ENCODE results near the gene RBP4.

Gene RBP4

DNA sequence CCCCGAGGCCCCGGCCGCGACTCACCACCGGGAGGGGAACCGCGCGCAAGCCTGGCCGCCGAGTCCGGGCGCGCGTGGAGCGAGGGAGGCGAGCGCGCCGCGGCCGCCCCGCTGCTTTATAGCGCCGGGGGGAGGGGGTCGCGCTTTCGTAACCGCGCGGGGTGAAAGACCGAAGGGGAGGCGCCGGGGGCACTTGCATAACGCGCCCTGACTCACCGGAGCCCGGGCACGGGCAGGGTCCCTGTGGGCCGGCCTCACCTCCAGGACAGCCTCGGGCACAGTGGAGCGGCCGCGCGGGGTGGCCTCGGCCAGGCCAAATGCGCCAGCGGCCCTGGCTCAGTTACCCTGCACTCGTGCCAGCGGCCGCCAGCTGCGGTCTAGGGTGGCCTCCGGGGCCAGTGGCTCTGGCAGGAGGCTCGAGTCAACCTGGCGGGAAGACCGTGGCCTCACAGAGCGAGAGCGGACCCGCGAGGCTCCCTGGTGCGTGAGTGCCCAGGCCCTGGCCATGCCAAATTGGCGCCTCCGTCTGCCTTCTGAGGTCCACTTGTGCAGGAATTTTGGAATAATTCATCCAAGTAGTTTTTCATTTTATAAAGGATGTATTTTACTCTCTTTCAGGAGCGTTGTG, at the start of gene RBP4:
Gene RBP4 (minus strand): TSS at position 90 of the 628 bp plus-strand sequence. CDS start 207 bp downstream, outside the sequence.
- no peak for TF ChIP-seq ZNF274 (IDR thresholded peaks at IDR 0.05; ENCODE audit: low read depth, low read length)
- no peak within 1 kb of the TSS for H3K4me3 ChIP-seq (ENCODE audit: low read length)

DNA sequence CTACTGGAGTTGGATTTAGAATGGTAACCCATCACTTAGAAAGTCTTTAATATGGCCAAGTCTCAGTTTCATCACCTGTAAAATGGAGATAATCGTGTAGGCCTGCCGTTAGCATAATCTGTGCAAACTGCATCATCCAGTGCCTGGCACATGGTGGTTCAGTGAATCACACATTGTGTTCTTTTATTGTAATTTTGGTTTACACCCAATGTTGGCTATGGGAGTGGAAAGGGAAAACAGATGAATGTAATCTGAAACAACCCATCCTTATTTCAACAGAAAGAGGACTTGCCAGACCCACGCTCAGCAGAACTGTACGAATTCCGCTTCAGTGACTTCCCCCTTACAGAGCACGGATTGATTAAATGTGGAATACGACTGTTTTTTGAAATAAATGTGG, 38.8 kb upstream of the RBP4 start:
- no peak overlapping the region for H3K4me3 ChIP-seq (ENCODE audit: low read length)
- no peak for TF ChIP-seq ZNF274 (IDR thresholded peaks at IDR 0.05; ENCODE audit: low read depth, low read length)

- H3K4me3 ChIP-seq (ENCODE audit: low read length) = no peak overlapping the region
- no peak for TF ChIP-seq ZNF274 (IDR thresholded peaks at IDR 0.05; ENCODE audit: low read depth, low read length)
These were observed 29.9 kb upstream of the RBP4 start for GRCh38 chr10:93630625-93631557.

- H3K4me3 ChIP-seq (ENCODE audit: low read length) = no peak overlapping the region
- no peak for TF ChIP-seq ZNF274 (IDR thresholded peaks at IDR 0.05; ENCODE audit: low read depth, low read length)
These were observed 28.7 kb upstream of the RBP4 start for GRCh38 chr10:93629647-93630305.

- no peak for TF ChIP-seq ZNF274 (IDR thresholded peaks at IDR 0.05; ENCODE audit: low read depth, low read length)
- no peak overlapping the region for H3K4me3 ChIP-seq (ENCODE audit: low read length)
These were observed 27.8 kb upstream of the RBP4 start for GRCh38 chr10:93628858-93629257.

- no peak overlapping the region for H3K4me3 ChIP-seq (ENCODE audit: low read length)
These were observed 21.9 kb upstream of the RBP4 start for GRCh38 chr10:93622942-93623341.

DNA sequence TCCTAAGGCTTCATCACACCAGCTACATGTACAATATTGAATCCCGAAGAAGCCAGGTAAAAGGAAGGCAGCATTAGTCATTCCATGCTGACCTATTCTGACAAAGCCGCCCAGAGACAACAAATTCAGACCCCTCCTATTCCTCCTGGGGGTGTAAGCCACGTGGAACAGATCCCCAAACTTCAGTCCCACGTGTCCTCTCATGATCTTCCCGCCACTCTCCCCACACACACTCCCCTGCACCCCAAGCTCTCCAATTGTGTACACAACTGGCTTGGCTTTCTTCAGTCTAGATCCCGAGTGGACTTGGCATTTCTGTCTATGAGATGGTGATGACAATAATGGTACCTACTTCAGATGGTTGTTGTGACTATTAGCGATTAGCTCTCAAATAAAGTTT, 19.9 kb upstream of the RBP4 start:
- no peak overlapping the region for H3K4me3 ChIP-seq (ENCODE audit: low read length)
- TF ChIP-seq ZNF274 (IDR thresholded peaks at IDR 0.05; ENCODE audit: low read depth, low read length) = no peak

More at GRCh38 chr10:93622942-93623341, 21.9 kb upstream of the RBP4 start:
- TF ChIP-seq ZNF274 (IDR thresholded peaks at IDR 0.05; ENCODE audit: low read depth, low read length) = no peak

DNA sequence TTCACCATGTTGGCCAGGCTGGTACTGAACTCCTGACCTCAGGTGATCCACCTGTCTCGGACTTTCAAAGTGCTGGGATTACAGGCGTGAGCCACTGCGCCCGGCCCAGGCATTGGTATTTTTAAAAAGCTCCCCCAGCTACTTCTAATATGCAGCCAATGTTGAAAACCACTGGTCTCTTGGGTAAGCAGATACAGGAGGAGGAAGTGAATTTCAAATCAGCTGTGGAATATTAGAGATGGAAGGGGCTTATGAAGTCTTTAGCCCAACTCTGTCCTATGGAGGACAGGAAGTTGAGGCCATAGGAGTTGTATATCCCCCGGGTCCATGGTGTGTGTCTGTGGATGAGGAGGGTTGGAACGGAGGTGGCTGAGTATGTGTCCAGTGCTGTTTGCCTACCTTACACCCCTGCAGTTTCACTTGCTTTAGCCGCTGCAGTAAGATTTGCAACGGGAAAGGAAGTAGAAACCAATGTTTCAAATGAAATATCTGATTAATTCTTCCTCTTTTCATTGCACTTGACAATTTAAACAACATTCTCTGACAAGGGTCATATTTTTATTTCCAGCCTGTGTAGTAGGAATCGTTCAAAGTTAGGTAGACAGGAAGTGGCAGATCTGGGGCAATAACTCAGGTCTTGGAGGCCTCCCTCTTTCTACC, 14.7 kb upstream of the RBP4 start:
- TF ChIP-seq ZNF274 (IDR thresholded peaks at IDR 0.05; ENCODE audit: low read depth, low read length) = no peak

GRCh38 chr10:93614101-93614825, 13.2 kb upstream of the RBP4 start:
- TF ChIP-seq ZNF274 (IDR thresholded peaks at IDR 0.05; ENCODE audit: low read depth, low read length) = no peak
- H3K4me3 ChIP-seq (ENCODE audit: low read length) = no peak overlapping the region

More for the DNA sequence above, 14.7 kb upstream of the RBP4 start:
- H3K4me3 ChIP-seq (ENCODE audit: low read length) = no peak overlapping the region

- H3K4me3 ChIP-seq (ENCODE audit: low read length) = no peak overlapping the region
- TF ChIP-seq ZNF274 (IDR thresholded peaks at IDR 0.05; ENCODE audit: low read depth, low read length) = no peak
These were observed 12.1 kb upstream of the RBP4 start for GRCh38 chr10:93613126-93613525.

DNA sequence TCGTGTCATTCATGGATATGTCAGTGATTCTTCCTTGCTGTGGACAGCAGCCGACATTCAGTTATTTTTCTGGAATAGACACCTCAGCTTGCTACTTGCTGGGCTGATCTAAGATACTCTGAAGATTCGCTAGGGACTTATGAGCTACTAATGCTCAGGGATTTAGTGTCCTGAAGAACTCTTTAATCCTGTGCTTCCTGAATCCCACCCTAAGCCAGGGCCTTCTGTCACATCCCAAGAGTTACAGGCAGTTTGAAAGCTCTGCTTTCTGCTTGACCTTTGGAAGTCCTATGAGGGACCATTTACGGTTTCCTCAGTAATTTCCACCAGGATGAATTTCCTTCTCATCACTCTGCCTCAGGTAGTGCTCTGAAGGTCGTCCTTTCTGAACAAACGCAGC, 11.3 kb upstream of the RBP4 start, which contains the start of gene PDE6C:
Gene PDE6C (plus strand): TSS at position 227 of the 400 bp plus-strand sequence. CDS start 189 bp downstream, outside the sequence.
- no peak for TF ChIP-seq ZNF274 (IDR thresholded peaks at IDR 0.05; ENCODE audit: low read depth, low read length)
- H3K4me3 ChIP-seq (ENCODE audit: low read length) = no peak within 1 kb of the TSS

DNA sequence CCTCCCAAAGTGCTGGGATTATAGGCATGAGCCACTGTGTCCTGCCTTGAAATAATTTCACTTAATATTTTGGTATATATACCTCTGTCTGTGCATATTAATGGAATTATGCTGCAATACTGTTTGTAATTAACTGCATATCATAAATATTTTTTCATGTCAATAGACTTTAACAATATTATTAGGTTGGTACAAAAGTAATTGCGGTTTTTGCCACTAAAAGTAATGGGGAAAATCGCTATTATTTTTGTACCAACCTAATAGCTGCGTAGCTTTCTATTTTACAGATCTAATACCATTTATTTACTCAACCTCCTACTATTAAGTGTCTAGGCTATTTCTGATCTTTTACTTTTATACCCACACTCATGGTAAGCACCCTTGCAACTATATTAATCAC, 7.4 kb upstream of the RBP4 start:
- H3K4me3 ChIP-seq (ENCODE audit: low read length) = no peak overlapping the region
- TF ChIP-seq ZNF274 (IDR thresholded peaks at IDR 0.05; ENCODE audit: low read depth, low read length) = no peak

GRCh38 chr10:93604146-93604545, 3.1 kb upstream of the RBP4 start:
- no peak for TF ChIP-seq ZNF274 (IDR thresholded peaks at IDR 0.05; ENCODE audit: low read depth, low read length)
- no peak overlapping the region for H3K4me3 ChIP-seq (ENCODE audit: low read length)

Measured in GM08714 (cell line).